Heart left ventricle (tissue), 13 donors: Measurements from ENCODE around the gene BIN2.

ENCODE experiments used
- CTCF ChIP-seq, 12 donors: fragments of 200-600 bp; sonication (generic) in 4 of 12; IDR thresholded peaks; one replicate each; pipeline versions ENCODE4 v1.5.0 to v1.8.0; 2018 to 2022; ENCODE audit warnings: antibody characterized with exemption in 12 of 12, mild to moderate bottlenecking in 5 of 12
- POLR2A ChIP-seq, 2 donors: fragments of 450-650 bp; IDR thresholded peaks; one replicate each; pipeline ENCODE4 v1.6.1; 2017; ENCODE audit warnings: antibody characterized with exemption in 2 of 2, mild to moderate bottlenecking in 2 of 2, moderate library complexity in 2 of 2
- donor health status: ischemic (EF 13 %, LVEDD 7.1; RV severe dilation, severe dysfunction).
- donor health status: DM: no; HTN: yes; CAD: no.
- donor health status: DM: no; HTN: no; CAD: no.
- donor health status: ischemic (EF 25% LVEDD 6.9; RV normal size, moderate dysfunction).
- donor health status: ischemic (EF 25% LVEDD 5.7; RV mildly dilated, moderate dysfunction).
- donor health status: ischemic (EF 35%, LVEDD 5.7; RV mildly dilated, moderate dysfunction).
- donor health status: nonischemic (EF 11% LVEDD 7.7; RV severe dilation, severe dysfunction).
- donor health status: DM: yes; HTN: yes; CAD: no.
- donor health status: PGD.
- donor health status: ischemic (EF 29% LVEDD 5.4; RV normal size, mild dysfunction).
- donor health status: nonischemic (EF 23%, LVEDD 6.1; RV moderate dilation, normal function).

- TF ChIP-seq POLR2A (IDR thresholded peaks at IDR 0.05) (no peak), CTCF (IDR thresholded peaks at IDR 0.05) (no peak)
Measured at GRCh38 chr12:51242120-51242519, 81.9 kb downstream of the BIN2 start.
